Fibroblast of skin of scalp (primary cell): ENCODE measurements around the gene GFPT2.

Source experiments
- DNase-seq: peaks from one replicate; pipeline ENCODE4 v3.0.0-alpha.2; 2013

Gene GFPT2

DNA sequence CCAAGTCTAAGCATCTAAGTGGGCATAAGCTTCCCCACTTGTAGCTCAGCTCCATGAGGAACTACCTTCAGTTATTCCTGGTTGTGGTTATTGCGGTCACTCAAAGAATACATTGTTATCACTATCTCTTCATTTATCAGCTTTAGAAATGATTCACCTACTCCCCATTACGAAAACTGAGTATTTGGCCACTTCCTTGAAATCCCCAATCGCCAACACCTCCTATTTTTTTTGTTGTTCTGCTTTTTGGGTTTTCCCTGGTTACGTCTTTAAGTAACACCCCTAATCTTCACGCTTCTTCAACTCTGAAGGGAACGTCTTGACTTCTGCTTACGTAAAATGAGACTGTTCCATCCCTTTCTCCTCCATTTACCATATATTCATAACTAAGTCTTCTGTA is 81.9 kb downstream of the GFPT2 start:
- no peak for DNase-seq

DNA sequence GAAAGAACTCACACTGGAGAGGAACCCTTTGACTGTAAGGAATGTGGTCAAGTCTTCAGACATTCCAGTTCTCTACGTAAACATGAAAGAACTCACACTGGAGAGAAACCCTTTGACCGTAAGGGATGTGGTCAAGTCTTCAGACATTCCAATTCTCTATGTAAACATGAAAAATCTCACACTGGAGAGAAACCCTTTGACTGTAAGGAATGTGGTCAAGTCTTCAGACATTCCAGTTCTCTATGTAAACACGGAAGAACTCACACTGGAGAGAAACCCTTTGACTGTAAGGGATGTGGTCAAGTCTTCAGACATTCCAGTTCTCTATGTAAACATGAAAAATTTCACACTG is 93.9 kb downstream of the GFPT2 start:
- peak; percentile 12 for DNase-seq

DNA sequence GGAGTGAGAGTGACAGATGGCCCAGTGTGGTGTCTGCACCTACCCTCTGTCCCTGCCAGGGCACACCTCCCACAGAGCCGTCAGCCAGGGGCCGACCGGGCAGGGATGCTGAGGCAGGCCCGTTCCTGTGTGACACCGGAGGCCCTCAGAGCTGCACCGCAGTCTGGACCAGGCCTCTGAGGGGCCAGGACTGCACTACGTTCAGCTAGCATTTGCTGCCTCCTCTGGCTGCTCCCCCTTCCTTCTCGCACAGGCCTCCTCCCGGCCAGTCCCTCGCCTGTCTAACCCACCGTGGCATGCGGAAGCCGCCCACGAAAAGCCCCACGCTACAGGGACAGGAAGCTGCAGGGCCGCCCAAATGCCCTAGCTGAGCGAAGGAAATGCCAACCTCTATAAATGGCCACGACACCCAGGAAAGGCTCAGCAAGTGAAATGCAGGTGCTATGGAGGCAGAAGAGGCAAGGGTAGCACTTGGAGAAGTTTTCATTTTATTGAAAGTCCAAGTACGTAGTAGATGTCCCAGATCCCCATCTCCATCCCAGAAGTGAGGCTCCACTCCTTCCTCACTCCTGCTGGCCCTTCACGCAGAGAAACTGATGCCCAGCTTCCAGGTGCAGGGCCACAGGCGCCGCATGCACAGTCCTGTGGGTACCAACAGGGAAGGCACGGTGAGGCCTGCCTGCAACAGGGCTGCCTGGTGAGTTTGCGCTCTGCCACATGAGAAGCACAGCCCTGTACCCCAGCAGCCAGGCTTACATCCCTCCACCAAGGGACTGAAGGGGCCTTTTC is 99.9 kb downstream of the GFPT2 start:
- DNase-seq: no peak

DNA sequence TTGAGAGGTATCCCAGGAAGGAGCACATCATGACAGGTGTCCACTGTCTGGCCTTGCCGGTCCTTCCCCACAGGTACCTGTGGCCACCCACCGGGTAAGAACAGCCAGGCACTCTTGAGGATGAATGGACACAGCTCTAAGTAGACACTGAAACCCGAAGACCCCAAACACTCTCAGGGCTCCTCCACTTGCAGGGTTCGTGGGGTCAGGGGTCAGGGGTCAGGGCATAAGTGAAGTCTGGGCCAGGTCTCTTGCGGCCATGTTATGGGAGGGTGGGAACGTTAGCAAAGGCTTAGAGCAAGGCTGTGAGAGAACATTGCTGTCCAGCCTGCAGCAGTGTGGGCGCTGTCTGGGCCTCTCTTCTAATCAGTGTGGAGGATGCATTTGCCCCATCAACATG is 101.2 kb downstream of the GFPT2 start:
- no peak for DNase-seq

DNA sequence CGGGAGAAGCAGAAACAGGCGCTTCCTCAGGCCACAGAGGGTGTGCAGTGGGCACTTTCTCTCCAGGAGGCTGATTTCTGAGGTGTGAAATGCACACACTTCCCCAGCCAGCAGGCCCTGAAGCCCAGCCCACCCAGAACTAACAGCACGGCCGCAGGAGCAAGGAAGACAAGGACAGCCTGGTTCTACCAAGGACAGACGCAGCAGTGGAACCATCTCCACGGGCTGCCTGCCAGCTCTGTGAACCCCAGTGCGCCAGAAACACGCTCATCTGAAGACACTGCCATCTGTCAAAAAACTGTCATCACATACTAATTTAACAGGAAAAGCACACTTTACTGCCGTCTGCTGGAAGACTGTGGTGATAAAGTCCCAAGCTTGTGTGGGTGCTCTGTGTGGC is 102.0 kb downstream of the GFPT2 start:
- DNase-seq: no peak
